HUES48 (cell line): ENCODE results near the gene KCTD10.
"Not testable (repeated sequence)": the region's sequence is repeated elsewhere in the genome, so short reads cannot be mapped to it uniquely, and the experiment has no call there.

Source experiments
- H3K27ac ChIP-seq: one replicate; pipeline ENCODE4 v1.7.0; 2013; ENCODE audit warnings: low read depth, low read length, inconsistent platforms
- H3K27me3 ChIP-seq: 2 replicates; pipeline ENCODE4 v1.6.1; 2013; ENCODE audit warnings: mild to moderate bottlenecking, low read length; ENCODE audit not compliant: control insufficient read depth, insufficient read depth
- H3K36me3 ChIP-seq: 2 replicates; pipeline ENCODE4 v1.6.1; 2013; ENCODE audit warnings: low read length; ENCODE audit not compliant: control insufficient read depth, insufficient read depth
- H3K4me1 ChIP-seq: 2 replicates; pipeline ENCODE4 v1.6.1; 2013; ENCODE audit warnings: mild to moderate bottlenecking, low read length; ENCODE audit not compliant: control insufficient read depth, insufficient read depth
- H3K4me3 ChIP-seq: 2 replicates; pipeline ENCODE4 v1.5.1; 2013; ENCODE audit warnings: mild to moderate bottlenecking, low read depth, low read length
- H3K9ac ChIP-seq: 2 replicates; pipeline ENCODE4 v1.6.1; 2013; ENCODE audit warnings: mild to moderate bottlenecking, low read depth, low read length, moderate library complexity
- H3K9me3 ChIP-seq: 2 replicates; pipeline ENCODE4 v1.6.1; 2013; ENCODE audit warnings: low read length; ENCODE audit not compliant: control insufficient read depth, insufficient read depth

The KCTD10 gene

GRCh38 chr12:109435428-109436187 lies 41.5 kb downstream of the KCTD10 start:
- Histone ChIP-seq H3K4me1 (peaks cover 28% of the 10 kb centered on the region), H3K4me3 (0 out of 2 replicates have a peak overlapping the region, but pooled peaks have one; percentile 23), H3K9me3 (no peaks in the 10 kb centered on the region), H3K27ac (peak overlapping the region; percentile 62), H3K36me3 (no peaks in the 10 kb centered on the region), H3K9ac (no peak overlapping the region), H3K27me3 (no peaks in the 10 kb centered on the region)

- Histone ChIP-seq H3K9ac (no peak overlapping the region), H3K4me1 (peaks cover 27% of the 10 kb centered on the region), H3K9me3 (no peaks in the 10 kb centered on the region), H3K27me3 (no peaks in the 10 kb centered on the region), H3K27ac (peak overlapping the region; percentile 42), H3K4me3 (no peak overlapping the region), H3K36me3 (no peaks in the 10 kb centered on the region)
Measured at GRCh38 chr12:109434582-109434981, 42.5 kb downstream of the KCTD10 start.

- H3K27me3 ChIP-seq: no peaks in the 10 kb centered on the region
- H3K9ac ChIP-seq: no peak overlapping the region
- H3K9me3 ChIP-seq: no peaks in the 10 kb centered on the region
- no peak overlapping the region for H3K27ac ChIP-seq
- H3K36me3 ChIP-seq: no peaks in the 10 kb centered on the region
- H3K4me3 ChIP-seq: no peak overlapping the region
- H3K4me1 ChIP-seq: peaks cover 27% of the 10 kb centered on the region
Measured at GRCh38 chr12:109433618-109434017, 43.5 kb downstream of the KCTD10 start.

- Histone ChIP-seq H3K4me1 (peaks cover 27% of the 10 kb centered on the region), H3K36me3 (no peaks in the 10 kb centered on the region), H3K27ac (no peak overlapping the region), H3K9ac (no peak overlapping the region), H3K27me3 (no peaks in the 10 kb centered on the region), H3K9me3 (no peaks in the 10 kb centered on the region), H3K4me3 (no peak overlapping the region)
Measured at GRCh38 chr12:109432842-109433304, 44.2 kb downstream of the KCTD10 start.

- Histone ChIP-seq H3K4me3 (no peak overlapping the region), H3K9ac (no peak overlapping the region), H3K27me3 (no peaks in the 10 kb centered on the region), H3K9me3 (no peaks in the 10 kb centered on the region), H3K4me1 (peaks cover 27% of the 10 kb centered on the region), H3K27ac (no peak overlapping the region), H3K36me3 (no peaks in the 10 kb centered on the region)
Measured at GRCh38 chr12:109432431-109432830, 44.7 kb downstream of the KCTD10 start.

- Histone ChIP-seq H3K4me1 (peaks cover 10% of the 10 kb centered on the region), H3K9ac (no peak overlapping the region), H3K27me3 (no peaks in the 10 kb centered on the region), H3K36me3 (no peaks in the 10 kb centered on the region), H3K4me3 (no peak overlapping the region), H3K9me3 (no peaks in the 10 kb centered on the region), H3K27ac (no peak overlapping the region)
Measured at GRCh38 chr12:109430244-109430643, 46.9 kb downstream of the KCTD10 start.

GRCh38 chr12:109428804-109429203 lies 48.3 kb downstream of the KCTD10 start:
- not testable (repeated sequence) for H3K4me3 ChIP-seq, H3K4me1 ChIP-seq, H3K9ac ChIP-seq, H3K27ac ChIP-seq, H3K27me3 ChIP-seq, H3K36me3 ChIP-seq, H3K9me3 ChIP-seq

- Histone ChIP-seq H3K27ac (no peak overlapping the region), H3K4me3 (no peak overlapping the region)
Measured at GRCh38 chr12:109428037-109428629, 49.0 kb downstream of the KCTD10 start.

GRCh38 chr12:109423392-109423791 lies 53.7 kb downstream of the KCTD10 start:
- H3K4me1 ChIP-seq: no peaks in the 10 kb centered on the region
- no peak overlapping the region for H3K9ac ChIP-seq
- no peaks in the 10 kb centered on the region for H3K27me3 ChIP-seq
- no peak overlapping the region for H3K4me3 ChIP-seq
- no peaks in the 10 kb centered on the region for H3K9me3 ChIP-seq
- H3K27ac ChIP-seq: no peak overlapping the region
- no peaks in the 10 kb centered on the region for H3K36me3 ChIP-seq

More at GRCh38 chr12:109428037-109428629, 49.0 kb downstream of the KCTD10 start:
- no peaks in the 10 kb centered on the region for H3K9me3 ChIP-seq
- H3K9ac ChIP-seq: no peak overlapping the region
- H3K4me1 ChIP-seq: no peaks in the 10 kb centered on the region
- H3K27me3 ChIP-seq: no peaks in the 10 kb centered on the region
- H3K36me3 ChIP-seq: no peaks in the 10 kb centered on the region

GRCh38 chr12:109422251-109422650 lies 54.8 kb downstream of the KCTD10 start:
- H3K27me3 ChIP-seq: no peaks in the 10 kb centered on the region
- no peak overlapping the region for H3K27ac ChIP-seq
- no peak overlapping the region for H3K4me3 ChIP-seq
- H3K4me1 ChIP-seq: no peaks in the 10 kb centered on the region
- H3K9me3 ChIP-seq: no peaks in the 10 kb centered on the region
- H3K9ac ChIP-seq: no peak overlapping the region
- no peaks in the 10 kb centered on the region for H3K36me3 ChIP-seq

- H3K9ac ChIP-seq: no peak overlapping the region
- no peaks in the 10 kb centered on the region for H3K27me3 ChIP-seq
- H3K4me3 ChIP-seq: no peak overlapping the region
- H3K4me1 ChIP-seq: no peaks in the 10 kb centered on the region
- no peaks in the 10 kb centered on the region for H3K36me3 ChIP-seq
- no peaks in the 10 kb centered on the region for H3K9me3 ChIP-seq
- H3K27ac ChIP-seq: no peak overlapping the region
Measured at GRCh38 chr12:109421355-109422087, 55.6 kb downstream of the KCTD10 start.
